Naive thymus-derived CD4-positive, alpha-beta T cell (primary cell): Measurements from ENCODE around the gene RNF167. TPM values are rescaled to one million over a fixed set of nuclear protein-coding genes. Genes with fewer than 3 reads are reported as not detected.
"Not testable (repeated sequence)": the region's sequence is repeated elsewhere in the genome, so short reads cannot be mapped to it uniquely, and the experiment has no call there.

Experiments
- ATAC-seq: fragments of 150-1000 bp; cut with Tn5 transposase; 2 replicates; pipeline ENCODE4 v1.10.0; 2021; ENCODE audit warnings: mild to moderate bottlenecking, moderate library complexity
- CTCF ChIA-PET: fragments of 350-600 bp; sonication (Branson Sonifier 250); formaldehyde crosslinking; loops from one replicate; lab custom pipeline; 2021; ENCODE audit warnings: antibody characterized with exemption; lab: Charles Lee
- POLR2A ChIA-PET: fragments of 350-600 bp; sonication (Branson Sonifier 250); formaldehyde crosslinking; loops from one replicate; lab custom pipeline; 2021; ENCODE audit warnings: antibody characterized with exemption, inconsistent platforms; lab: Charles Lee
- DNase-seq, 9 donors: peaks; one replicate each; pipeline versions ENCODE4 v3.0.0 to v3.0.0-alpha.2; 2020 to 2022; ENCODE audit warnings: mixed read lengths in 1 of 9
- H3K27ac ChIP-seq: one replicate; pipeline ENCODE4 v1.7.0; 2013; ENCODE audit warnings: mild to moderate bottlenecking, low read depth, low read length, moderate library complexity
- H3K27me3 ChIP-seq, 2 donors: one replicate each; pipeline ENCODE4 v1.7.0; 2013; ENCODE audit warnings: low read length in 2 of 2, mild to moderate bottlenecking in 2 of 2, moderate library complexity in 2 of 2; ENCODE audit not compliant: control insufficient read depth in 2 of 2, insufficient read depth in 2 of 2
- H3K36me3 ChIP-seq, 3 experiments: 1 replicate in 2 of 3; 2 replicates in 1 of 3; pipeline ENCODE4 v1.7.0; 2013; ENCODE audit warnings: low read length in 3 of 3, mild to moderate bottlenecking in 3 of 3, moderate library complexity in 1 of 3; ENCODE audit not compliant: insufficient read depth in 3 of 3, control insufficient read depth in 2 of 3
- H3K4me1 ChIP-seq, 2 donors: one replicate each; pipeline ENCODE4 v1.7.0; 2013; ENCODE audit warnings: low read length in 2 of 2, mild to moderate bottlenecking in 2 of 2, moderate library complexity in 1 of 2; ENCODE audit not compliant: control insufficient read depth in 2 of 2, insufficient read depth in 2 of 2
- H3K4me3 ChIP-seq: 2 replicates; pipeline ENCODE4 v1.7.0; 2013; ENCODE audit warnings: mild to moderate bottlenecking, low read length
- H3K9me3 ChIP-seq, 3 experiments: 1 replicate in 2 of 3; 2 replicates in 1 of 3; pipeline ENCODE4 v1.7.0; 2013; ENCODE audit warnings: low read length in 3 of 3; ENCODE audit not compliant: control insufficient read depth in 2 of 3
- H3K27ac Mint-ChIP-seq, 9 donors: one replicate each; pipeline ENCODE4 v1.8.0; 2020 to 2022; ENCODE audit warnings: mixed read lengths in 9 of 9, mild to moderate bottlenecking in 8 of 9, moderate library complexity in 5 of 9, inconsistent platforms in 2 of 9
- H3K27me3 Mint-ChIP-seq, 5 donors: one replicate each; pipeline ENCODE4 v1.8.0; 2021 to 2022; ENCODE audit warnings: mixed read lengths in 5 of 5, mild to moderate bottlenecking in 1 of 5
- H3K36me3 Mint-ChIP-seq, 5 donors: one replicate each; pipeline ENCODE4 v1.8.0; 2020 to 2022; ENCODE audit warnings: mixed read lengths in 5 of 5, mild to moderate bottlenecking in 3 of 5, inconsistent platforms in 1 of 5
- H3K4me1 Mint-ChIP-seq, 7 donors: one replicate each; pipeline ENCODE4 v1.8.0; 2020 to 2022; ENCODE audit warnings: mixed read lengths in 7 of 7, mild to moderate bottlenecking in 3 of 7, inconsistent platforms in 1 of 7
- H3K4me3 Mint-ChIP-seq, 10 donors: one replicate each; pipeline ENCODE4 v1.8.0; 2020 to 2022; ENCODE audit warnings: mild to moderate bottlenecking in 10 of 10, mixed read lengths in 10 of 10, moderate library complexity in 6 of 10, inconsistent platforms in 2 of 10
- H3K9me3 Mint-ChIP-seq, 11 donors: one replicate each; pipeline ENCODE4 v1.8.0; 2020 to 2022; ENCODE audit warnings: mixed read lengths in 11 of 11, mild to moderate bottlenecking in 4 of 11, inconsistent platforms in 1 of 11, moderate library complexity in 1 of 11
- intact Hi-C, 2 donors: fragments of 100-400 bp; cut with micrococcal nuclease; formaldehyde crosslinking; loops; one replicate each; pipeline ENCODE4 v1.15.1; 2023
- polyA plus RNA-seq, 2 donors: library from polyadenylated mRNA; unstranded; fragments of 300-500 nt; fragmentation: Illumina TruSeq; gene quantifications; one replicate each; pipeline ENCODE4 v1.2.3, GENCODE V29; 2021
- total RNA-seq, 6 experiments: library from RNA in 5 of 6; stranded (reverse) in 5 of 6; gene quantifications; 1 replicate in 5 of 6; 2 replicates in 1 of 6; pipeline ENCODE4 v1.2.3 and lab custom pipeline; 2021 to 2026

Gene RNF167
- total and polyA plus RNA-seq, 7 experiments from 2014 or later, result 25.3 to 248 (median 103) TPM

DNA sequence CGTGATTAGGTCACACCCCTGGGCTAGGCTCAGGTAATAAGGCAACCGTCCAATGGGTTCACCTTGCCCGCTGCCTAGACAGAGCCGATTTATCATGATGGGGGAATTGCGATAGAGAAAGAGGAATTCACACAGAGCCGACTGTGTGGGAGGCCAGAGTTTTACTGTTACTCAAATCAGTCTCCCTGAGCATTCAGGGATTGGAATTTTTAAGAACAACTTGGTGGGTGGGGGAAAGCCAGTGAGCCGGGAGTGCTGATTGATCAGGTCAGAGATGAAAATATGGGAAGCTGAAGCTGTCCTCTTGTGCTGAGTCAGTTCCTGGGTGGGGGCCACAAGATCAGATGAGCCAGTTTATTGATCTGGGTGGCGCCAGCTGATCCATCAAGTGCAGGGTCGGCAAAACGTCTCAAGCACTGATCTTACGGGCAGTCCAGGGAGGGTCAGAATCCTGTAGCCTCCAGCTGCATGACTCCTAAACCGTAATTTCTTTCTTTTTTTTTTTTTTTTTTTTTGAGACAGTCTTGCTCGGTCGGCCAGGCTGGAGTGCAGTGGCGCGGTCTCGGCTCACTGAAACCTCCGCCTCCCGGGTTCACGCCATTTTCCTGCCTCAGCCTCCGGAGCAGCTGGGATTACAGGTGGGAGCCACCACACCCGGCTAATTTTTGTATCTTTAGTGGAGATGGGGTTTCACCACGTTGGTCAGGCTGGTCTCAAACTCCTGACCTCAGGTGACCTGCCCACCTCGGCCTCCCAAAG is 13.3 kb upstream of the RNF167 start:
- DNase-seq, H3K27me3 ChIP-seq, H3K4me1 ChIP-seq, H3K9me3 ChIP-seq, H3K27me3 Mint-ChIP-seq, H3K27ac ChIP-seq, POLR2A ChIA-PET, ATAC-seq, H3K9me3 Mint-ChIP-seq, H3K4me3 ChIP-seq, H3K27ac Mint-ChIP-seq, intact Hi-C loops, CTCF ChIA-PET: not testable (repeated sequence)
- H3K36me3 ChIP-seq, result peaks cover 0 to 14% (median 0%) of the 10 kb centered on the region in 3 experiments
- Mint-ChIP-seq H3K4me1 (peaks cover 4 to 19% (median 10%) of the 10 kb centered on the region in 7 donors), H3K4me3 (peak overlapping the region in 1 of 10 donors; percentile 8), H3K36me3 (peaks cover 11 to 28% (median 19%) of the 10 kb centered on the region in 5 donors)

DNA sequence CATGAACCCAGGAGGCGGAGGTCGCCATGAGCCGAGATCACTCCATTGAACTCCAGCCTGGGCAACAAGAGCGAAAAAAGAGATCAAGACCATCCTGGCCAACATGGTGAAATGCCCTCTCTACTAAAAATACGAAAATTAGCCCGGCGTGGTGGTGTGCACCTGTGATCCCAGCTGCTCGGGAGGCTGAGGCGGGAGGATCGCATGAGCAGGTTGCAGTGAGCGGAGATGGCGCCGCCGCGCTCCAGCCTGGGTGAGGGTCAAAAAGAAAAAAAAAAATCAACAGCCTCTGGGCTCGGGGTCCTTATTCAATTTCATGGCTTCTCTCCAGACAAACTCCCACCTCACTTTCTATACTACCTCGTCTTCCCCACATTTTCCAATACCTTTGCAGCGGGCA is 11.2 kb upstream of the RNF167 start:
- ChIA-PET POLR2A (interaction anchor here (0.6 kb wide), 1 partner anchor 20 kb away, joined by 3 read pairs; no protein-coding TSS in a partner anchor), CTCF (no interaction called here)
- Histone ChIP-seq H3K9me3 (no peaks in the 10 kb centered on the region), H3K27me3 (no peaks in the 10 kb centered on the region), H3K4me3 (no peak overlapping the region), H3K4me1 (peaks cover under 1% of the 10 kb centered on the region in 2 donors), H3K27ac (no peak overlapping the region), H3K36me3 (peaks cover 0 to 14% (median 0%) of the 10 kb centered on the region in 3 experiments)
- peaks cover 0 to 1% (median 0%) of the 10 kb centered on the region in 11 donors for H3K9me3 Mint-ChIP-seq
- peak overlapping the region in 1 of 9 donors; percentile 5 for H3K27ac Mint-ChIP-seq
- no peak overlapping the region for H3K4me3 Mint-ChIP-seq
- no peak for ATAC-seq
- peaks cover 13 to 32% (median 19%) of the 10 kb centered on the region in 5 donors for H3K36me3 Mint-ChIP-seq
- peaks cover 0 to under 1% (median 0%) of the 10 kb centered on the region in 5 donors for H3K27me3 Mint-ChIP-seq
- intact Hi-C loops, result no loop called here
- no peak for DNase-seq
- H3K4me1 Mint-ChIP-seq, result peaks cover 13 to 29% (median 21%) of the 10 kb centered on the region in 7 donors

DNA sequence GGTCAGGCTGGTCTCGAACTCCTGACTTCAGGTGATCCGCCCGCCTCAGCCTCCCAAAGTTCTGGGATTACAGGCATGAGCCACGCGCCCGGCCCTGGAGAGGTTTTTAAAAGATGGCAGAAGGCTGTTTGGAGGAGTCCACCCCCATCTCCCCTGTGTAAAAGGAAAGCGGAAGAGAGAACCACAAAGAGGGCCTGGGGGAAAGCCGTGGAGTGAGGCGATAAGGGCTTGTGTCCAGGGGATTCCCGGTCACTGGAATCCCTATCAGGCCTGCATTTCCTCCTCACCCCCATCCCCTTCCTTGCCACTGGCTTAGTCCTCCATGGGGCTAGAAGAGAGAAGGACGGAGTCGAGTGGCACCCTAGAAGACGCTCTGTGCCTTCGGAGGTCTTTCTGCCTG is 8.1 kb upstream of the RNF167 start, which contains the start of gene GP1BA:
Gene GP1BA (plus strand): TSS at position 315 of the 400 bp plus-strand sequence. CDS start 328 bp downstream, outside the sequence.
- Mint-ChIP-seq H3K9me3 (peaks cover 0 to 1% (median 0%) of the 10 kb centered on the region in 11 donors), H3K4me1 (peaks cover 20 to 45% (median 31%) of the 10 kb centered on the region in 7 donors), H3K27me3 (peaks cover 0 to 4% (median 0%) of the 10 kb centered on the region in 5 donors), H3K27ac (peak within 1 kb of the TSS in 1 of 9 donors; percentile 15), H3K36me3 (peaks cover 13 to 27% (median 17%) of the 10 kb centered on the region in 5 donors), H3K4me3 (peak within 1 kb of the TSS in 1 of 10 donors; percentile 18)
- ChIA-PET POLR2A (interaction anchor here (1.0 kb wide), 1 partner anchor 36 kb away, joined by 3 read pairs; no protein-coding TSS in a partner anchor), CTCF (no interaction called here)
- peaks cover 0 to 20% (median 2%) of the 10 kb centered on the region in 3 experiments for H3K36me3 ChIP-seq
- no peak within 1 kb of the TSS for H3K27ac ChIP-seq
- H3K27me3 ChIP-seq, result no peaks in the 10 kb centered on the region
- no peak within 1 kb of the TSS for H3K4me3 ChIP-seq
- no peaks in the 10 kb centered on the region for H3K9me3 ChIP-seq
- ATAC-seq (peak; percentile 36), DNase-seq (no peak)
- intact Hi-C loops, result no loop called here
- peaks cover 8% of the 10 kb centered on the region in 2 donors for H3K4me1 ChIP-seq

DNA sequence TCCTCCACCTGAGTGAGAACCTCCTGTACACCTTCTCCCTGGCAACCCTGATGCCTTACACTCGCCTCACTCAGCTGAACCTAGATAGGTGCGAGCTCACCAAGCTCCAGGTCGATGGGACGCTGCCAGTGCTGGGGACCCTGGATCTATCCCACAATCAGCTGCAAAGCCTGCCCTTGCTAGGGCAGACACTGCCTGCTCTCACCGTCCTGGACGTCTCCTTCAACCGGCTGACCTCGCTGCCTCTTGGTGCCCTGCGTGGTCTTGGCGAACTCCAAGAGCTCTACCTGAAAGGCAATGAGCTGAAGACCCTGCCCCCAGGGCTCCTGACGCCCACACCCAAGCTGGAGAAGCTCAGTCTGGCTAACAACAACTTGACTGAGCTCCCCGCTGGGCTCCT is 7.3 kb upstream of the RNF167 start:
- Mint-ChIP-seq H3K4me3 (no peak overlapping the region), H3K36me3 (peaks cover 13 to 31% (median 17%) of the 10 kb centered on the region in 5 donors), H3K9me3 (peaks cover 0 to 1% (median 0%) of the 10 kb centered on the region in 11 donors), H3K27ac (no peak overlapping the region), H3K4me1 (peaks cover 22 to 49% (median 33%) of the 10 kb centered on the region in 7 donors), H3K27me3 (peaks cover 0 to 4% (median 0%) of the 10 kb centered on the region in 5 donors)
- intact Hi-C loops, result no loop called here
- no peak overlapping the region for H3K27ac ChIP-seq
- DNase-seq, result no peak
- no peaks in the 10 kb centered on the region for H3K9me3 ChIP-seq
- no peak for ATAC-seq
- H3K4me1 ChIP-seq, result peaks cover 8% of the 10 kb centered on the region in 2 donors
- no peaks in the 10 kb centered on the region for H3K27me3 ChIP-seq
- ChIA-PET POLR2A (interaction anchor here (1.0 kb wide), 1 partner anchor 36 kb away, joined by 3 read pairs; no protein-coding TSS in a partner anchor), CTCF (interaction anchor here (0.6 kb wide), 1 partner anchor 27 kb away, joined by 3 read pairs; no protein-coding TSS in a partner anchor)
- no peak overlapping the region for H3K4me3 ChIP-seq
- H3K36me3 ChIP-seq, result peaks cover 0 to 28% (median 7%) of the 10 kb centered on the region in 3 experiments

DNA sequence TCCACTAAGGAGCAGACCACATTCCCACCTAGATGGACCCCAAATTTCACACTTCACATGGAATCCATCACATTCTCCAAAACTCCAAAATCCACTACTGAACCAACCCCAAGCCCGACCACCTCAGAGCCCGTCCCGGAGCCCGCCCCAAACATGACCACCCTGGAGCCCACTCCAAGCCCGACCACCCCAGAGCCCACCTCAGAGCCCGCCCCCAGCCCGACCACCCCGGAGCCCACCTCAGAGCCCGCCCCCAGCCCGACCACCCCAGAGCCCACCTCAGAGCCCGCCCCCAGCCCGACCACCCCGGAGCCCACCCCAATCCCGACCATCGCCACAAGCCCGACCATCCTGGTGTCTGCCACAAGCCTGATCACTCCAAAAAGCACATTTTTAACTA is 6.4 kb upstream of the RNF167 start:
- Mint-ChIP-seq H3K4me1 (peaks cover 31 to 56% (median 38%) of the 10 kb centered on the region in 7 donors), H3K9me3 (peaks cover 0 to 1% (median 0%) of the 10 kb centered on the region in 11 donors), H3K4me3 (peak overlapping the region in 5 of 10 donors; percentile 30 to 66 (median 56)), H3K27ac (peak overlapping the region in 7 of 9 donors; percentile 34 to 79 (median 57)), H3K27me3 (peaks cover 0 to 4% (median 0%) of the 10 kb centered on the region in 5 donors), H3K36me3 (peaks cover 13 to 27% (median 17%) of the 10 kb centered on the region in 5 donors)
- ChIA-PET CTCF (no interaction called here), POLR2A (interaction anchor here (0.8 to 1.3 kb wide), 2 partner anchors 9 to 34 kb away, joined by 3 to 7 read pairs; partner anchors contain the start of gene SPAG7)
- Histone ChIP-seq H3K27me3 (no peaks in the 10 kb centered on the region), H3K4me3 (no peak overlapping the region), H3K36me3 (peaks cover 0 to 32% (median 7%) of the 10 kb centered on the region in 3 experiments), H3K4me1 (peaks cover 15 to 16% of the 10 kb centered on the region in 2 donors), H3K9me3 (no peaks in the 10 kb centered on the region), H3K27ac (no peak overlapping the region)
- no peak for DNase-seq
- ATAC-seq, result no peak
- intact Hi-C loops, result no loop called here

DNA sequence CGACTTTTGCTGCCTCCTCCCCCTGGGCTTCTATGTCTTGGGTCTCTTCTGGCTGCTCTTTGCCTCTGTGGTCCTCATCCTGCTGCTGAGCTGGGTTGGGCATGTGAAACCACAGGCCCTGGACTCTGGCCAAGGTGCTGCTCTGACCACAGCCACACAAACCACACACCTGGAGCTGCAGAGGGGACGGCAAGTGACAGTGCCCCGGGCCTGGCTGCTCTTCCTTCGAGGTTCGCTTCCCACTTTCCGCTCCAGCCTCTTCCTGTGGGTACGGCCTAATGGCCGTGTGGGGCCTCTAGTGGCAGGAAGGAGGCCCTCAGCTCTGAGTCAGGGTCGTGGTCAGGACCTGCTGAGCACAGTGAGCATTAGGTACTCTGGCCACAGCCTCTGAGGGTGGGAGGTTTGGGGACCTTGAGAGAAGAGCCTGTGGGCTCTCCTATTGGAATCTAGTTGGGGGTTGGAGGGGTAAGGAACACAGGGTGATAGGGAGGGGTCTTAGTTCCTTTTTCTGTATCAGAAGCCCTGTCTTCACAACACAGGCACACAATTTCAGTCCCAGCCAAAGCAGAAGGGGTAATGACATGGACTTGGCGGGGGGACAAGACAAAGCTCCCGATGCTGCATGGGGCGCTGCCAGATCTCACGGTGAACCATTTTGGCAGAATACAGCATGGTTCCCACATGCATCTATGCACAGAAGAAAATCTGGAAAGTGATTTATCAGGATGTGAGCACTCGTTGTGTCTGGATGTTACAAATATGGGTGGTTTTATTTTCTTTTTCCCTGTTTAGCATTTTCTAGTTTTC is 5.7 kb upstream of the RNF167 start:
- H3K9me3 Mint-ChIP-seq, result peaks cover 0 to 1% (median 0%) of the 10 kb centered on the region in 11 donors
- ATAC-seq (peak; percentile 63), DNase-seq (no peak)
- intact Hi-C loops, result no loop called here
- peaks cover 8 to 21% (median 14%) of the 10 kb centered on the region in 5 donors for H3K36me3 Mint-ChIP-seq
- Histone ChIP-seq H3K9me3 (no peaks in the 10 kb centered on the region), H3K4me3 (no peak overlapping the region), H3K27me3 (no peaks in the 10 kb centered on the region), H3K27ac (no peak overlapping the region), H3K4me1 (peaks cover 21 to 22% of the 10 kb centered on the region in 2 donors), H3K36me3 (peaks cover 0 to 32% (median 7%) of the 10 kb centered on the region in 3 experiments)
- H3K4me1 Mint-ChIP-seq, result peaks cover 38 to 64% (median 44%) of the 10 kb centered on the region in 7 donors
- H3K27me3 Mint-ChIP-seq, result peaks cover 0 to 4% (median 0%) of the 10 kb centered on the region in 5 donors
- H3K27ac Mint-ChIP-seq, result peak overlapping the region; percentile 36 to 79 (median 59)
- CTCF ChIA-PET, result no interaction called here
- POLR2A ChIA-PET, result interaction anchor here (0.7 to 1.3 kb wide), 3 partner anchors 10 to 33 kb away, joined by 3 to 7 read pairs (median 3); partner anchors contain the start of genes PFN1 and SPAG7
- H3K4me3 Mint-ChIP-seq, result peak overlapping the region in 4 of 10 donors; percentile 30 to 66 (median 52)
